ENCODE results near the gene KCTD20.

DNA sequence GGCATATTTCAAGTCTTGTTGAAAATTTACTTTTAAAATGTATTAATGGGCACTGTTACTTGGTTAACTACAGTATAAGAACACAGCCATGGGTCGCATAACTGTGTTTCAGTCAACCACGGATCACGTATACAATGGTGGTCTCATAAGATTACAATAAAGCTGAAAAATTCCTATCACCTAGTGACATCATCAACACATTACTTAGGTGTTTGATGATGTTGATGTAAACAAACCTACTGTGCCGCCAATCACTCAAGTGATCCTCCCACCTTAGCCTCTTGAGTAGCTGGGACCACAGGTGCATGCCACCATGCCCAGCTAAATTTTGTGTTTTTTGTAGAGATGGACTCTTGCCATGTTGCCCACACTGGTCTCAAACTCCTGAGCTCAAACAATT is 38.6 kb upstream of the KCTD20 start:
- TF ChIP-seq, protein P1, sequence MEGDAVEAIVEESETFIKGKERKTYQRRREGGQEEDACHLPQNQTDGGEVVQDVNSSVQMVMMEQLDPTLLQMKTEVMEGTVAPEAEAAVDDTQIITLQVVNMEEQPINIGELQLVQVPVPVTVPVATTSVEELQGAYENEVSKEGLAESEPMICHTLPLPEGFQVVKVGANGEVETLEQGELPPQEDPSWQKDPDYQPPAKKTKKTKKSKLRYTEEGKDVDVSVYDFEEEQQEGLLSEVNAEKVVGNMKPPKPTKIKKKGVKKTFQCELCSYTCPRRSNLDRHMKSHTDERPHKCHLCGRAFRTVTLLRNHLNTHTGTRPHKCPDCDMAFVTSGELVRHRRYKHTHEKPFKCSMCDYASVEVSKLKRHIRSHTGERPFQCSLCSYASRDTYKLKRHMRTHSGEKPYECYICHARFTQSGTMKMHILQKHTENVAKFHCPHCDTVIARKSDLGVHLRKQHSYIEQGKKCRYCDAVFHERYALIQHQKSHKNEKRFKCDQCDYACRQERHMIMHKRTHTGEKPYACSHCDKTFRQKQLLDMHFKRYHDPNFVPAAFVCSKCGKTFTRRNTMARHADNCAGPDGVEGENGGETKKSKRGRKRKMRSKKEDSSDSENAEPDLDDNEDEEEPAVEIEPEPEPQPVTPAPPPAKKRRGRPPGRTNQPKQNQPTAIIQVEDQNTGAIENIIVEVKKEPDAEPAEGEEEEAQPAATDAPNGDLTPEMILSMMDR (IDR thresholded peaks at IDR 0.05; ENCODE audit: low read length): no peak
- no peak for TF ChIP-seq EZH2 (optimal IDR thresholded peaks at IDR 0.05; ENCODE audit: low read depth, low read length)

All from MM.1S (cell line).